NT2/D1 (cell line): Measurements from ENCODE around the gene CHST15.
A peak's percentile ranks its signal among the peaks of the same experiment; 100 is the strongest.

Experiments used
- DNase-seq: peaks from one replicate; pipeline ENCODE4 v3.0.0-alpha.2; 2011; ENCODE audit warnings: low read depth, low spot score
- H3K27me3 ChIP-seq: 2 replicates; pipeline ENCODE4 v1.6.0; 2011; ENCODE audit warnings: mild to moderate bottlenecking; ENCODE audit not compliant: insufficient read length, insufficient read depth
- H3K36me3 ChIP-seq: 2 replicates; pipeline ENCODE4 v1.6.1; 2011; ENCODE audit warnings: mild to moderate bottlenecking, low read length, mixed read lengths; ENCODE audit not compliant: insufficient read depth, insufficient read length
- H3K4me1 ChIP-seq: 2 replicates; pipeline ENCODE4 v1.5.1; 2011; ENCODE audit not compliant: insufficient read depth, insufficient read length
- H3K4me3 ChIP-seq: 2 replicates; pipeline ENCODE4 v1.5.1; 2011; ENCODE audit warnings: low read depth; ENCODE audit not compliant: insufficient read length
- H3K9ac ChIP-seq: 2 replicates; pipeline ENCODE4 v1.6.0; 2011; ENCODE audit warnings: low read depth; ENCODE audit not compliant: insufficient read length
- H3K9me3 ChIP-seq: 2 replicates; pipeline ENCODE4 v1.5.1; 2011; ENCODE audit warnings: mild to moderate bottlenecking, low read length; ENCODE audit not compliant: insufficient read depth
- SUZ12 ChIP-seq: IDR thresholded peaks from 2 replicates; pipeline ENCODE4 v1.6.1; 2011; ENCODE audit not compliant: insufficient read length, insufficient read depth; ENCODE audit errors: extremely low read depth
- YY1 ChIP-seq: IDR thresholded peaks from 2 replicates; pipeline ENCODE4 v1.6.1; 2011; ENCODE audit not compliant: insufficient read length, insufficient read depth
- ZNF274 ChIP-seq: IDR thresholded peaks from 2 replicates; pipeline ENCODE4 v1.6.1; 2011; ENCODE audit warnings: mild to moderate bottlenecking, low read depth, low read length

Gene CHST15

GRCh38 chr10:123991611-123992570 lies 101.5 kb downstream of the CHST15 start:
- TF ChIP-seq SUZ12 (no peak), YY1 (no peak), ZNF274 (no peak)
- H3K9me3 ChIP-seq: no peaks in the 10 kb centered on the region; the same call in 1 of the 2 replicates

GRCh38 chr10:123990889-123991288 lies 102.5 kb downstream of the CHST15 start:
- Histone ChIP-seq H3K4me1 (peaks cover 4% of the 10 kb centered on the region), H3K9ac (no peak overlapping the region), H3K27me3 (peaks cover 13% of the 10 kb centered on the region), H3K9me3 (no peaks in the 10 kb centered on the region; the same call in 1 of the 2 replicates), H3K36me3 (no peaks in the 10 kb centered on the region), H3K4me3 (no peak overlapping the region)
- no peak for DNase-seq
- TF ChIP-seq YY1: no peak
- TF ChIP-seq ZNF274: no peak
- TF ChIP-seq SUZ12: no peak

More at GRCh38 chr10:123991611-123992570, 101.5 kb downstream of the CHST15 start:
- H3K4me1 ChIP-seq: peaks cover 4% of the 10 kb centered on the region
- no peaks in the 10 kb centered on the region for H3K36me3 ChIP-seq
- no peak for DNase-seq
- H3K27me3 ChIP-seq: peaks cover 13% of the 10 kb centered on the region
- no peak overlapping the region for H3K4me3 ChIP-seq
- no peak overlapping the region for H3K9ac ChIP-seq

- Histone ChIP-seq H3K4me1 (no peaks in the 10 kb centered on the region), H3K36me3 (no peaks in the 10 kb centered on the region), H3K4me3 (no peak overlapping the region), H3K9ac (no peak overlapping the region), H3K27me3 (peaks cover 6% of the 10 kb centered on the region), H3K9me3 (peaks cover 2% of the 10 kb centered on the region; the same call in 1 of the 2 replicates)
- DNase-seq: no peak
- TF ChIP-seq ZNF274: no peak
- TF ChIP-seq YY1: no peak
- TF ChIP-seq SUZ12: no peak
Observed at GRCh38 chr10:123988694-123989093, 104.7 kb downstream of the CHST15 start.

- DNase-seq: no peak
- TF ChIP-seq ZNF274 (no peak), YY1 (no peak), SUZ12 (no peak)
- Histone ChIP-seq H3K27me3 (no peaks in the 10 kb centered on the region), H3K4me1 (no peaks in the 10 kb centered on the region), H3K9ac (no peak overlapping the region), H3K36me3 (no peaks in the 10 kb centered on the region), H3K4me3 (no peak overlapping the region), H3K9me3 (peaks cover 3% of the 10 kb centered on the region; the same call in 1 of the 2 replicates)
Observed at GRCh38 chr10:123986736-123987135, 106.7 kb downstream of the CHST15 start.

- Histone ChIP-seq H3K27me3 (peaks cover 26% of the 10 kb centered on the region), H3K9ac (no peak overlapping the region), H3K9me3 (peaks cover 16% of the 10 kb centered on the region; the same call in 1 of the 2 replicates), H3K36me3 (no peaks in the 10 kb centered on the region), H3K4me1 (no peaks in the 10 kb centered on the region), H3K4me3 (no peak overlapping the region)
- no peak for DNase-seq
- TF ChIP-seq ZNF274 (no peak), SUZ12 (no peak), YY1 (no peak)
Observed at GRCh38 chr10:123974406-123974805, 119.0 kb downstream of the CHST15 start.

- H3K36me3 ChIP-seq: no peaks in the 10 kb centered on the region
- peaks cover 26% of the 10 kb centered on the region for H3K27me3 ChIP-seq
- peak; percentile 8 for DNase-seq
- no peaks in the 10 kb centered on the region for H3K4me1 ChIP-seq
- H3K9me3 ChIP-seq: peaks cover 16% of the 10 kb centered on the region; the same call in 1 of the 2 replicates
- peak overlapping the region; percentile 35 for H3K4me3 ChIP-seq
- no peak for TF ChIP-seq YY1
- no peak for TF ChIP-seq SUZ12
- no peak for TF ChIP-seq ZNF274
- H3K9ac ChIP-seq: peak overlapping the region; percentile 67
Observed at GRCh38 chr10:123972481-123973401, 120.7 kb downstream of the CHST15 start.
